HFFc6 (cell line): ENCODE results near the gene ASPM. TPM values are rescaled to one million over a fixed set of nuclear protein-coding genes. Genes with fewer than 3 reads are reported as not detected.

ENCODE experiments used
- DNase-seq: peaks from one replicate; pipeline ENCODE4 v3.0.0-alpha.2; 2018
- H3K27ac Mint-ChIP-seq: 2 replicates; pipeline ENCODE4 v1.8.0; 2020; ENCODE audit warnings: mild to moderate bottlenecking, mixed read lengths
- H3K27me3 Mint-ChIP-seq: 2 replicates; pipeline ENCODE4 v1.8.0; 2021; ENCODE audit warnings: mild to moderate bottlenecking, moderate library complexity, mixed read lengths; ENCODE audit not compliant: insufficient read depth
- H3K36me3 Mint-ChIP-seq: 2 replicates; pipeline ENCODE4 v1.8.0; 2021; ENCODE audit warnings: low read depth, mixed read lengths
- H3K4me1 Mint-ChIP-seq: 2 replicates; pipeline ENCODE4 v1.8.0; 2020; ENCODE audit warnings: low read depth, mixed read lengths
- H3K4me3 Mint-ChIP-seq: 2 replicates; pipeline ENCODE4 v1.8.0; 2020; ENCODE audit warnings: mild to moderate bottlenecking, moderate library complexity, mixed read lengths
- H3K9me3 Mint-ChIP-seq: 2 replicates; pipeline ENCODE4 v1.8.0; 2020; ENCODE audit warnings: mild to moderate bottlenecking, mixed read lengths
- total RNA-seq, 6 experiments: library from RNA; stranded (reverse); fragmentation: NEBNext Ultra II Directional; extraction: Animal tissue kit (Norgen Biotek cat#: 25700); gene quantifications; 2 replicates in 1 of 6; 3 replicates in 5 of 6; pipeline ENCODE4 v1.2.3, GENCODE V29; 2021
- TF ChIP-seq, protein P1 (sequence below): fragments of 200-600 bp; sonication (generic); IDR thresholded peaks from 2 replicates; pipeline ENCODE4 v1.5.0; 2021; ENCODE audit warnings: antibody characterized with exemption, mild to moderate bottlenecking

The ASPM gene
- total RNA-seq, 6 experiments from 2014 or later, result 20.3 to 46.8 (median 42.0) TPM

DNA sequence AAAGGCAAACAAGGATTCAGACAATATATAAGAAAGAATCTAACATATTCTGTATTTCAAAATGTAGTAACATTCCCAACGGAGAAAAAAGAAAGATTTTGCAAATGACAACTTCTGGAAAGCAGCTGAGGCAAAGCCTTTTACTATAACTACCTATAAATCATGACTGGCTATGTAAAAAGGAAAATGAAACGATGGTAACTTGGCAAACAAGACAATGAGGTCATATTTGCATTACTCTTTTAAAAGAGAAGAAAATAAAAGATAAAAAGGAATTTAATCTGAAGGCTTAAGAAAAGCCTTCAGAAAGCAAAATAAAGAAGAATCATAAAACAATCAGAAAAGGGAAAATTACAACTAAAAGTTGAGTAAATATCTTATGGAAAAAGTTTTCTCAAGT is 25.1 kb upstream of the ASPM start:
- TF ChIP-seq, protein P1, sequence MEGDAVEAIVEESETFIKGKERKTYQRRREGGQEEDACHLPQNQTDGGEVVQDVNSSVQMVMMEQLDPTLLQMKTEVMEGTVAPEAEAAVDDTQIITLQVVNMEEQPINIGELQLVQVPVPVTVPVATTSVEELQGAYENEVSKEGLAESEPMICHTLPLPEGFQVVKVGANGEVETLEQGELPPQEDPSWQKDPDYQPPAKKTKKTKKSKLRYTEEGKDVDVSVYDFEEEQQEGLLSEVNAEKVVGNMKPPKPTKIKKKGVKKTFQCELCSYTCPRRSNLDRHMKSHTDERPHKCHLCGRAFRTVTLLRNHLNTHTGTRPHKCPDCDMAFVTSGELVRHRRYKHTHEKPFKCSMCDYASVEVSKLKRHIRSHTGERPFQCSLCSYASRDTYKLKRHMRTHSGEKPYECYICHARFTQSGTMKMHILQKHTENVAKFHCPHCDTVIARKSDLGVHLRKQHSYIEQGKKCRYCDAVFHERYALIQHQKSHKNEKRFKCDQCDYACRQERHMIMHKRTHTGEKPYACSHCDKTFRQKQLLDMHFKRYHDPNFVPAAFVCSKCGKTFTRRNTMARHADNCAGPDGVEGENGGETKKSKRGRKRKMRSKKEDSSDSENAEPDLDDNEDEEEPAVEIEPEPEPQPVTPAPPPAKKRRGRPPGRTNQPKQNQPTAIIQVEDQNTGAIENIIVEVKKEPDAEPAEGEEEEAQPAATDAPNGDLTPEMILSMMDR, result no peak
- no peaks in the 10 kb centered on the region; the same call in 1 of the 2 replicates for H3K27me3 Mint-ChIP-seq
- DNase-seq, result no peak
- no peaks in the 10 kb centered on the region for H3K9me3 Mint-ChIP-seq
- H3K27ac Mint-ChIP-seq, result no peak overlapping the region
- H3K4me3 Mint-ChIP-seq, result no peak overlapping the region
- peaks cover 11% of the 10 kb centered on the region for H3K36me3 Mint-ChIP-seq
- peaks cover 19% of the 10 kb centered on the region for H3K4me1 Mint-ChIP-seq

DNA sequence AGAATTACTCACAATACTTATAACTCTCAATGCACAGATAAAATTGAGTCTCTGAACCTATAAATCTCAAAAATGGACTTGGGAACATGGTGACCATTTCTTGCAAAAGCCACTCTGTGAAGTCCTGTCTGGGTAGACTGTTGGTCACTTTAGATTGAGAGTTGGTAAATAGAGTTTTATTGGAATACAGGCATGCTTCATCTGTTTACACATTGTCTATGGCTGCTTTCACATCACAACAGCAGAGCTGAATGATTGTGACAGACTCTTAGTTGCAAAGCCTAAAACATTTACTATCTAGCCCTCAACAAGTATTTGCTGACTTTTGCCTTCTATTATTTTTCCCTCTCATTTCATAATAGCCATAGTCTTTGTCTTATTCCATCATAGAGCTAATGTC is 24.1 kb upstream of the ASPM start:
- Mint-ChIP-seq H3K27ac (no peak overlapping the region), H3K4me3 (no peak overlapping the region), H3K9me3 (no peaks in the 10 kb centered on the region), H3K27me3 (no peaks in the 10 kb centered on the region; the same call in 1 of the 2 replicates), H3K36me3 (peaks cover 11% of the 10 kb centered on the region), H3K4me1 (peaks cover 17% of the 10 kb centered on the region)
- TF ChIP-seq, protein P1, result no peak
- DNase-seq, result no peak

DNA sequence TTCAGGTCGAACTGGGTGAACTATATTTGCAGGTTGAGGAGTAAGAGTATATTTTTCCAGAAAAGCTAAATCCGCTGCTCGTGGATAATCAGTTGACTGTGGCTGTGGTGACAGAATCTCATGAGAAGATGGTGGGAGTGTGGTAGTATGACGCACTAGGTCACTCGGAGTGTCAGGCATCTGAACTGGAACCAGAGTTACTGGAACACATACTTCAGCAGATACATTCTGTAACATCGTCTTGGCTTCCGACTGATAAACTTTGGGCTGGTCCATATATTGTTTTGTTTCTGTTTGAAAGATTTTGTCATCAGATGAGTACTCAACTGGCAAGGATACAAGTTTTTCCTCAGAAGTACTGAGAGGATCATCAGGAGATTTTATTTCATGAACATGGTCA is 13.0 kb upstream of the ASPM start:
- no peak for DNase-seq
- peaks cover 11% of the 10 kb centered on the region for H3K4me1 Mint-ChIP-seq
- peaks cover 22% of the 10 kb centered on the region for H3K36me3 Mint-ChIP-seq
- no peaks in the 10 kb centered on the region for H3K9me3 Mint-ChIP-seq
- H3K27ac Mint-ChIP-seq, result no peak overlapping the region
- TF ChIP-seq, protein P1, result no peak
- no peaks in the 10 kb centered on the region for H3K27me3 Mint-ChIP-seq
- H3K4me3 Mint-ChIP-seq, result no peak overlapping the region

DNA sequence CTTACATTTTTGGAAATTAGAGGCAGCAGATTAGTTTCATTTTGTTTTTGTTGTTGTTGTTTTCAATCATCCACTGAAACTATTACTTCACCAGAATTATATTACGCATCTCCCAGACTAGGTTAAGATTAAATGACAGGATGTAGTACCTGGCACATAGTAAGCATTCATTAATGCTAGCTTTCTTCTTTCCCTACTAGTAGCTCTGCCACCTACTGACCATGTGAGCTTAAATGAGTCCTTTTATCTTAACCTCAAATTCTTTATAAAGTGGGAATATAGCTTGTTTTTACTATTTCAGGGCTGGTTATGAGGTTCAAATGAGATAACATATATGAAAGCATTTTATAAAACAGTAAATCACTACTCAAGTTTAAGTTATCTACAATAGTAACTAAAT is 10.2 kb upstream of the ASPM start:
- Mint-ChIP-seq H3K36me3 (peaks cover 15% of the 10 kb centered on the region), H3K27ac (no peak overlapping the region), H3K9me3 (no peaks in the 10 kb centered on the region), H3K4me3 (no peak overlapping the region), H3K4me1 (peaks cover 11% of the 10 kb centered on the region), H3K27me3 (no peaks in the 10 kb centered on the region)
- TF ChIP-seq, protein P1, result peak; percentile 46; the same call in 1 of the 2 replicates
- no peak for DNase-seq

DNA sequence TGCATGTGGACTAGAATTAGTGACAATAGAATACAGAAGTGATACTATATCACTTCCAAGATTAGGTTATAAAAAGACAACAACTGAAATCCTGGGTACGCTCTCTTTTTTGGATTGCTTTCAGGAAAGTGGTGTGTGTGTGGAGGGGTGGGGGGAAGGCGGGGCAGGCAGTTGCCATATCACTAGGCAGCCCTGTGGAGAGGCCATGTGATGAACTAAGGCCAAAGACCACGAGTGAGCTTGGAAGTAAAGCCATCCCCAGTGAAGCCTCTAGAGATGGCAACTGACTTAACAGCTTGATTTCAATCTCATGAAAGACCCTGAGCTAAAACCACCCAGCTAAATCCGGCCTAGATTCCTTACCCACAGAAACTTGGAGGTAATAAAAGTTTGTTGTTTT is 6.2 kb upstream of the ASPM start:
- Mint-ChIP-seq H3K4me3 (no peak overlapping the region), H3K27me3 (no peaks in the 10 kb centered on the region)
- TF ChIP-seq, protein P1, result no peak

DNA sequence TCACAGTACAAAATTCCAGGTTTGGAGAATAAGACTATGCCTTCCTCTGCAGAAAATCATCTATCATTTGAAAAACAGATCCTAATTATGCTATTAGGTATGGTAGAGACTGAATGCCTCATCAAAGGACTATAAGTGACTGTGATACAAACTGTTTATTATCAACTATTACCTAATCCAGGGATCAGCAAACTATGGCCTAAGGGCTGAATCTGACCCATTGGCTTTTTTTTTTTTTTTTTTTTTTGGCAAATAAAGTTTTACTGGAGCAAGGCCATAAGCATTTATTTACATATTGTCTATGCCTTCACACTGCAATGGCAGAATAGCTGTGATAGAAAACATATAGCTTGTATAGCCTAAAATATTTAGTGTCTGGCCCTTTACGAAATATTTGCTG is 4.7 kb upstream of the ASPM start:
- Mint-ChIP-seq H3K4me1 (0 out of 2 replicates have a peak, but pooled peaks cover 5% of the 10 kb centered on the region), H3K4me3 (no peak overlapping the region), H3K36me3 (no peaks in the 10 kb centered on the region), H3K27ac (no peak overlapping the region), H3K9me3 (no peaks in the 10 kb centered on the region), H3K27me3 (no peaks in the 10 kb centered on the region)
- TF ChIP-seq, protein P1, result no peak
- DNase-seq, result no peak

More for the DNA sequence above, 6.2 kb upstream of the ASPM start:
- no peaks in the 10 kb centered on the region for H3K36me3 Mint-ChIP-seq
- no peak for DNase-seq
- no peak overlapping the region for H3K27ac Mint-ChIP-seq
- no peaks in the 10 kb centered on the region for H3K9me3 Mint-ChIP-seq
- 0 out of 2 replicates have a peak, but pooled peaks cover 5% of the 10 kb centered on the region for H3K4me1 Mint-ChIP-seq
